Inflammatory macrophage treated with lipopolysaccharide for 4 hours (primary cell): ENCODE data around the gene DCUN1D3.
A peak's percentile ranks its signal among the peaks of the same experiment; 100 is the strongest.

Source experiments
- DNase-seq: peaks from one replicate; pipeline ENCODE4 v3.0.0-alpha.2; 2020

DCUN1D3 gene

DNA sequence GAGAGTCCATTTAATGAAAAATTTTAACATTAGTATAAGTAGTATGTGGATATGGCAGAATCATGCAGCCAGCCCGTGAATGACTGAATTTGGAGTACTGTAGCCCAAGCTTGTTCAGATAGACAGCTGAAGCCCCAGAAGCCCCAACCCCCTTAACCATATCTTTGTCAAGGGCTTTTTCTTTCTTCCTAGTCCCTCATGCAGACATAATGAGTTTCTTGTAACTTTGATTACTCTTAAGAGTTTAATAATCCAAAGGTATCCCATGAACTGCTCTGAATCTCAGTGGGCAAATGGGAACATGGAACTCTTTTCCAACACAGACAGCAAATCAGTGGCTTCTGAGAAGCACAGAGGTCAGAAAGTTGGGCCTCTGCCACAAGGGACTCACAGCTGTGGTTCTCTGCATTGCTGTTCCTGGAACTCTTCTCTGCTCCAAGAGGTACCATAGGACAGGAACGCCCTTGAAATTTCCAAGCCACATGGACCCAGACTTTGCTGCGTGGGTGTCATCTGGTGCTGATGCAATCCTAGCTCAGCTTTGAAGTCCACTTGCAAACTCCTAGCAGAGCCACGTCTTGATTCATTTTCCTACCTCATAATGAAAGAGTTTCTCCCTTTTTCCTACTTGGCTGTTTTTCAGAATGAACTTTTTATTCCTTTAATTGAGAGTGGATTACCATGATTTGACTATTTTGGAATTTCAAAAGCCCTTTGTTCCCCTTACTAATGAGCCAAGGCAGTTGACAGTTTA lies 18.5 kb upstream of the DCUN1D3 start:
- peak; percentile 78 for DNase-seq

DNA sequence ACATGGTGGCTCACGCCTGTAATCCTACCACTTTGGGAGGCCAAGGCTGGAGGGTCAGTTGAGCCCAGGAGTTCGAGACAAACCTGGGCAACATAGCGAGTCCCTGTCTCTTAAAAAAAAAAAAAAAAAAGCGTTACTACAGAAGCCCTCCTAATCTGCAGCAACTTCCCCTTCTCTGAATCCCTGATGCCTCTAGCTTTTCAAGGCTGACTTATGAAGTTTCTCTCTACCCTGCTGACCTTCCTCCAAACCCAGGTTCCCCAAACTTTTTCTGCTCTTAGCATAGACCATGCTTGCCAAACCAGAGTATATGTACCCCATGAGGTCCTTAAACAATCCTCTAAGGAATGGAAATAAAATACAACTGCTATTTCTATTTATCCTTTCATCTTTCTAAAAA lies 16.8 kb upstream of the DCUN1D3 start:
- DNase-seq, result peak; percentile 49

DNA sequence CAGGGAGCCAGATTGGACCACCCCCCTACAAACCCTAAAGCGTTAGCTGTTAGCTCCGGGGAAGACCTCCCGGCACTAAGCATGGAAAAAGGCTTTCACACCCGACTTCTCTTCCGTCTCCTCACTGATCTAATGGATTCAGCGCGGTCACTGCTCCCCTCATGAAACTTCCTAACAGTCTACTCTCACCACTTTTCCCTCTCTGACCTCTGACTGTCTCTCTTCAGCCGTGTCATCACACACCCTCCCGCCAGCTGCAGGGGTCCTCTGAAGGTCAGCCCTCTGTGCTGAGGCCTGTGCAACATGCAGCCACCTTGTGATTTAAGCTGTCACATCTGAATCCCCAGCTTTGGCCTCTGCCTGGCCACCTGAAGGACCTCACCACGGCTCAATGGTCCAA lies 16.1 kb upstream of the DCUN1D3 start:
- no peak for DNase-seq

DNA sequence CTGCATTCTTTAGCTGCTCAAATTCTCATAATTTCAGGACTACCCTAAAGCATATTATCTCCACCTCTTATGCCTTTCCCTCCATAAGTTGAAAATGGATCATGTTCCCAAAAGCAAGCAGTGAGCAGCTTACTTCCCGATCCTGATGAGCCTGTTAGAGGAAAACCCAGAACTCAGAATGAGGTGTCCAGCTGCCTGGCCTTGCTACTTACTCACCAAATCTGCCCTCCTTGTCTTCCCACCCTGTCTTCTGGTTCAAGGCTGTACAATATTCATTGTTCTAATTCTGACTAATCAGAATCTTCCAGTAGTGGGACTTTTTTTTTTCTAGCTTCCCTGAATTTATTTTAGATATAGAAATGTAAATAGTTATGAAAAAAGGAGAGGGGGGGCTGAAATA lies 11.2 kb upstream of the DCUN1D3 start:
- peak; percentile 69 for DNase-seq

DNA sequence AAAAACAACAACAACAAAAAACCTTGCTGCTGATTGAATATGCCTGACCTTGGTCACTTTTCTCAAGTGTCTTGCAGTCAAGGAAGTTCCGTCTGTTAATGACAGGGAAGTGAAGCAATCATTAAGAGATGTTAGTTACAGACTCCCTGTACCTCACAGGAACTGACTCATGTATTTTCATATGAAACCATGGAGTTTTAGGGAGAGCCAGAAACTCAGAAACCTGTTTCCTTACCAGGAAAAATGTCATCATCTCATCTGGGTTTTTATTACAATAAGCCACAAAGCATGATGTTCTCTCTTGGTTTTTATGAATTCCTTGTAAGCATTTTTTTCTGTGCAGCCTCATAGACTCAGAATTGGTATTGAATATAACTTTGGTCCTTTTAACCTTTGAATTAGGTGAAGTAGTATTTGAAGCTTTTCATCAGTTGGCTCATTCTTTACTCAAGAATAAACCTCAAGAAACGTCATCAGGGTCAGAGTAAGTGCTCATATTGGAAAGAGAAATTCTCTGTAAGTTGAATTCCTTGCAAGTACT lies 10.7 kb upstream of the DCUN1D3 start:
- DNase-seq, result peak; percentile 96

DNA sequence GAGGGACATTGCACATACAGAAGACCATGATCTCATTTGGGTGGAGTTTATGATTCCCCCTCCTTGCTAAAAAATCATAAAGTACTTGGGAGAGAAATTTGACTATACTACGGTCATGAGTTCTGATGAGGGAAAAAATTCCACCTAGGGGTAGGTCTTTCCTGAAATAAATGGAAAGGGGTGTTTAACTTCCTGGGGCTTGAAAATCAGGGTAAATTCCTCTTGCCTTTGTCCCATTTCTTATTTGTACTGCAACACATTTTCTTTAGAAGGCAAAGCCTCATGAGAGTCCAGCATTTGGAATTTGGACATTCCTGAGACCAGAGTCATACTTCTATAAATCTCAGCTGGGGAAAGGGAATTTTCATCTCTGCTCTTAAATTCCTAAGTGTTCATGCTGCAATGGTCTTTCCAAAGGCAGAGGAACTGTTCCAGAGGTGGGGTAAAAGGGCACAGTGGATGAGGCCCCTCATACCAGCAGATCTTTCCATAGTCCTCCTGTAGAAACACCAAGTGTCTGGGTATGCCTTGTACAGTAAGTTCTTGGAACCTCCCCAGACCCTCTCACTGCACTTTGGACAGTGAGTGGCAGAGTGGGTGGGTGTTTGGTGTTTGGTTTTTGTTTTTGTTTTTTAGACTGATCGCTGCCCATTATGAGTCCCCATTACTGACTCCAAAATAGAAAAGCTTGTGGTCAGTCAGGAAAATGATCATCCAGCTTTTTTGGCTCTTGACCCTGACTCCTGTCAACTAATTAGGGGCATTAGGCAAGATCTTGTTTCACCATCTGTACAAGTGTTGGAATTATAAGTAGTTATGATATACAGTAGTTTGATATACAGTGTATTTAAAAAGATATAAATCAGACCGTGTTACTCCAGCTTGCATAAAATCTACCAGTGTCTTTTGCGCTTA lies 6.4 kb upstream of the DCUN1D3 start:
- peak; percentile 81 for DNase-seq

DNA sequence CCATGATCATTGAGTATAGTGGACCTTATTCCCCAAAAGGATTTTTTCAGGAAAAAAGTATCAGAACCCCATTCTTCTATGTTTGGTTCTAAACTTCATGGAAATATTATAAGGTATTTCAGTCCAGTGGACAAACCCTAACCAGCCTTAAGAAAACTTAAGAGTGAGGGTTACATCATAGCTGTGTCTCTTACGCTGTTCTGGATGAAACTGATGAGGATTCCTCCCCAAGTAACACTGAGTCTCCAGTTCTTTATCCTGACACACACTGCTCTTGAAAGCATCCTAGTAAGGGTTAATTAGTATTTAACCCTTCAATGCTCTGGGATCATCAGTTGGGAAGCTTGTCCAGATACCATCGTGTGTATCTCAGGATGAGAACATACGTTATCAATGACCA lies 5.4 kb upstream of the DCUN1D3 start:
- peak; percentile 50 for DNase-seq

DNA sequence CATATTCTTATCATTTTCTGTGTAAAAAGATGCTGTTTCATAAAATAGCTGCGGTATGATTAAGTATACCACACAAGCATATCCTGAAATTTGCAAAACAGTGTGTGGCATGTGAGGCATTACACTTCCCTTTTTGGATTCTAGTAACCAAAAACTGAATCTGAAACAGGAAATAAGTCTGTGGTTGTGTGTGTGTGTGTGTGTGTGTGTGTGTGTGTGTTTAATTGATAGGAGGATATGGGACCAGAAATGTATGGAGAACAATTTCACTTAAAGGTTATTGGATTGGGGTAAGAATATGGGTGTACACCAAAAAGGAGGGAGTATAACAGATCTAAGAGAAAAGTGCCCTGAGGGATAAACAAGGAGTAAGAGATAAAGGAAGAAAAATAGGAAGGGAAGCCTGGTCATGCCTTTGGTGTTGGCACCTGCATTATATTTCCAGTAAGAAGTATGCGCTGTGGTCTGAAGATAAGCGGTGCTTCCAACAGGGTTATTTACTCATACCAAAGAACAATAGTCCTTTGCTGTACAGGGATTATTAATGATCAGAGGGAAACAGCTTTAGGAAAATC lies 4.4 kb upstream of the DCUN1D3 start:
- peak; percentile 95 for DNase-seq

DNA sequence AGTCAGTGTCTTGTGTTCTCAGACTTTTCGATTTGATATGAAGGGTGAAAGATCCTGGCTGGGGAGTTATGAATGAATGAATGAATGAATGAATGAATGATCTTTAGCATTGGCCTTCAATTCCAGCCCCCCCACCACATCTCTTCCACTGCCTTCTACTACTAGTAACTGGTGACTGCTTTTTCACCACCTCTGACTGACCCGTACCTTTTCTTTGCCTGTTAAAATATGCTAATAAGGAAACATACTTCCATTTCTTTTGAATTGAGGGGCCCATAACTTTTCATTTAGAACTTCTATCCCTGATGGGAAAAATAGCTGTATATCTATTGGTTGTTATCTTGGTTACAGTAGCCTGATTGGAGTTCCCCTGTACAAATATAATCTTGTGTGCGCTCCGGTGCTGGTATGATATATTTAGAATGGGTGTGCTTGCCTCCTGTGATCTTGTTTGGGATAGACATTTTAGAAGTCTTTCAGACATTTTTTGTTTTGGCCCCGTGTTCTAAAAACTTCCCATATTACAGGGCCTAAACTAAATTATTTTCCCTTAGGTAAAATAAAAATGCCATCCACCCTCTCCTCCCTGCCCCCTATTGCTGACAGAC lies 3.8 kb upstream of the DCUN1D3 start:
- no peak for DNase-seq

DNA sequence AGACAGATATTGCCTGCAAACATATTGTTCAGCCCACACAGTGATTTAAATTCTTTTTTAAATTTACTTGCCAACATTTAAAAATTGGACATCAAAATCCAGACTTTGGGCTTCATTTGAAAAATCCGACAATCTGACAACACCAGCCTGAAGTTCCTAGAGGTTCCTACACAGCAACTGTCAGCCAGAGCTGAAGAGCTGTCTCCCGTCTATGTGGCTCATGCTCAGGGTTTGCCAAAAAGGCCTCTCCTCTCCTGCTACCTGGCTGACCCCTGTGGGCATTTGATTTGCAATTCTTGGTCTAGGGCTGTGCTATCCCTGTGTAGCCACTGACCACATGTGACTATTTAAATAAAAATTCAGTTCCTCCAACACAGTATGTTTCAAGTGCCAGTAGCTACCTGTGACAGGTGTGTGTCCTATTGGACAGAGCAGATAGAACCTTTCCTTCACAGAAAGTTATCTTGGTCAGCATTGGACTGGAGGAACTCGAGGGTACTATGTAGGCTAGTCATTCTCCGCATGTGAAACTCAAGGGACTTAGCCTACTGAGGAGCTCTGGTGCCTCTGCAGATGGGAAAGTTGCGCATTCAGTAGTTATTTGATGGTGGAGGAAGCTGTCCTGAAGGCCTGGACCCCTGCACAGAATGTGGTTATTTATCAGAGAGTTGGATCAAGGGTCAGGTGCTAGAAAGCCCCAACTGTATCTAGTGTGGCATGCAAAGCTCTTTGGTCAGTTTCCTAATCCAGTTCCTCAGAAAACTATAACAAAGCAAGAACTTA lies 3.1 kb upstream of the DCUN1D3 start:
- DNase-seq, result peak; percentile 53

DNA sequence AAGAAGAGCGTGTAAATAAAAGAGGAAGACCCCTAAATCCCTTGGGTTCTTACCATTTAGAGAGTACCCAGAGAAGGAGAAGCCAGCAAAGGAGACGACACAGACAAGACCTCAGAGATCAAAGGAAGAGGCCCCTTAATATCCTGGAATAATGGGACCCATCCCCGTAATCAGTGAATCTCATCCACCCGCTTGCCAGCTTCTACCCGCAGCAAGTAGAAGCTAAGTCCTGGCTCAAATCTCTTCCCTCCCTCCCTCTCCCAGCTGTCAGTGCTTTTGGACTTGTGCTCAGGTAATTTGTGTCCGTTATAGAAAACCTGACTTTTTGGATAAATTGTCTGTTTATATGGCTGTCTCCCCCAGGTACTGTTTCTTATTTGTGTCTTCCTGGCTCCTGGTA lies 2.3 kb upstream of the DCUN1D3 start:
- no peak for DNase-seq

DNA sequence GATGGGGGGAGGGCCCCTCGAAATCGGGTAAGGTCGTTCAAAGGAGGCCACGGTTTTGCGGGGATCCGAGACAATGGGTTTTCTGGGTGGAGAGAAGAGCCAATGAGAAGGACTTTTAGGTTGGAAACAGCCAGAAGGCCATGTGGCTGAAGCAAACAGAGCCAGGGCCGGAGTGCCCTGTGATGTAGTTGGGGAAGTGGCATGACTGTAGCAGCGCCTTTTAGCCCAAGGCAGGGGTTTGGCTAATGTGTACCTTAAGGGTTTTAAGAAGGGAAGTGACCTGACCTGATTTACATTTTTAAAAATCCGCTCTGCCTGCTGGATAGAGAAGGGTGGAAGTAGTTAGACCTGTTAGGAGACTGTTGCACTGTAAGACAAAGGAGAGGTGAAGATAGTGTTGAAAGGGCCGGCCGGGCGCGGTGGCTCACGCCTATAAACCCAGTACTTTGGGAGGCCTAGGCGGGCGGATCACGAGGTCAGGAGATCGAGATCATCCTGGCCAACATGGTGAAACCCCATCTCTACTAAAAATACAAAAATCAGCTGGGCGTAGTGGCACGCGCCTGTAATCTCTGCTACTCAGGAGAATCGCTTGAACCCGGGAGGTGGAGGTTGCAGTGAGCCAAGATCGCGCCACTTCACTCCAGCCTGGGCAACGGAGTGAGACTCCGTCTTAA lies 1.4 kb upstream of the DCUN1D3 start:
- peak; percentile 75 for DNase-seq

DNA sequence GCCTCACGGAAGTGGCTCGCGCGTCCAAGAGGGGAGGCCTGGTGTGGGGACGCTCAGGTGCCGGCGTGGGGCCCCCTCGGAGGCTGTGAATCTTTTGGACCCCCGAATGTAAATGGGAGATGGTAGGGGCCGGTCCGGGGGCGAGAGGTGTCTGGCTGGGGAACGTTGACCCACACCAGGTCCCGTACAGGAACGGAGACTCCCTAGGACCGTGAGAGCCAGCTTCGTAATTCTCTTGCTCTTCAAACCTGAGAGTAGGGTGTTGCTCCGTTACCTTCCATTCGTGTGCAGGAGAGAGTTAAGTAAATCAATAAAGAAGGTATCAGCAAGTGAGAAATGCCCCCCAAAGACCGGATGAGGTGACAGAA lies 894 bp upstream of the DCUN1D3 start:
- no peak for DNase-seq

DNA sequence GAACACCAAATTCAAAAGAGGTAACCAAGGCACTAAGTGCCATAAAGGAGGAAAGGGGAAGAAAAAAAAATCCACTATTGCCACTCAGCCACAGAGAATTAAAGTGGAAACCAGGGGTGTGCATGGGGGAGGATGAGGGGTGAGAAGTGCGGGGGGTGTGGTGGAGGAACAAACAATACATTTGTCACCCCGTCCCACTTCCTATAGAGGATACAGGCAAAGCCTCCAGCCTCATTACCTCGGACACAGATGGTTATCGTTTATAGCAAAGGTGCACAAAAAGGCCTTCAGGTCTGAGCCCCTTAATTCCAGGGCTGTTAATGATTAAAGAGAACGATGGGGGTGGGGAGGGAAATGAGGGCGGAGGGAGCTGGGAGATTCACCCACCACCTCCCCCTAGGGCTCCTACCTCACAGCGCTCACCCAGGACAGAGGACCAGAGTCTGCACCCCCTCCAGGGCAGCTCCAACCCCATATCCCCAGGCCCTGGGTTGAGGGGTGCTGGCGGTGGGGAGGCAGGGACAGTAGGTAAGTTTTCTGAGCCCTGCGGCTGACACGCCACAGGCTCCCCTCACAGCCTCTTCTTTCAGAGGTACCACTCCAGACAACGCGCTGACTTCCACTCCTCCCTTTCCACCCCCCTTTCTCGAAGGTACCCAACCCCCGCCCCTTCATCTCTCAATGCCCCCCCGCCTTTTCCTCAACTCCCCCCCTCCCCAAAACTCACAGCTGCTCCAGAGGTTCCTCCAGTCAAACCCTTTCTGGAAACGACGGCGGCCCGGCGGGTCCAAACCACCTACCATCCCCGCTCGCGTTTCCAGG lies 470 bp downstream of the DCUN1D3 start:
- DNase-seq, result peak; percentile 65

DNA sequence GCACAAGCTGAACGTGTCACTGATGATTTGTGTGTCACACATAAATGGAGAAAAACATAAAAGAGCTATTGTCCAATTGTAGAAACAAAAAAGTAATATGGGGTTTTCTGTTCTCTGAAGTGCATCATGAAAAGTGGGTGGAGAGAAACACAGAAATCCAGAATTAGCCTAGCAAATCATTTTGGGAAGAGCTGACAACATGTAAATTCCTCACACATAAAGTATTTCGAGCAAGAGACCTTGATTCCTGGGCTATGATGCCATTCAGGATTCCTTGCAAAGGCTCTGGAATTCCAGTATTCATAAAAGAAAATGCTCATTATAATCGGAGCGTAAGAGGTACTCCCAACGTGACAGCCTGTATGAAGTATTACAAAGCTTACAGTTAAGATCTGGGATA lies 1.1 kb downstream of the DCUN1D3 start:
- DNase-seq, result no peak

DNA sequence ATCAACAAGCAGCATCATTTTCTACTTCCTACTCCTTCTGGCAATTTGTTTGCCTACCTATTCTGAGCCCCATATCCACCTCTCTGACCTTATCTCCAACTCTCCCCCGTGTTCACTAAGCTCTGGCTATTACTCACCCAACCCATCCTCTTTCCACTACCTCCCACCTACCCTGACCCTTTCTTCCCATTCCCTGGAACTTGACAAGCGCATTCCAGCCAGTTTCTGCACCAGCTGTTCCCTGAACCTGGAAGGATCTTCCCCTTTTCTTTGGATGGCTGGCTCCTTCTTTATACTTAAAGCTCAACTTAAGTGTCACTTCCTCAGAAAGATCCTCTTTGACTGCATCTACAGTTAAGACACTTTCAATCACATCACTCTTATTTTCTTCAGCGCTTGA lies 2.2 kb downstream of the DCUN1D3 start:
- peak; percentile 41 for DNase-seq

DNA sequence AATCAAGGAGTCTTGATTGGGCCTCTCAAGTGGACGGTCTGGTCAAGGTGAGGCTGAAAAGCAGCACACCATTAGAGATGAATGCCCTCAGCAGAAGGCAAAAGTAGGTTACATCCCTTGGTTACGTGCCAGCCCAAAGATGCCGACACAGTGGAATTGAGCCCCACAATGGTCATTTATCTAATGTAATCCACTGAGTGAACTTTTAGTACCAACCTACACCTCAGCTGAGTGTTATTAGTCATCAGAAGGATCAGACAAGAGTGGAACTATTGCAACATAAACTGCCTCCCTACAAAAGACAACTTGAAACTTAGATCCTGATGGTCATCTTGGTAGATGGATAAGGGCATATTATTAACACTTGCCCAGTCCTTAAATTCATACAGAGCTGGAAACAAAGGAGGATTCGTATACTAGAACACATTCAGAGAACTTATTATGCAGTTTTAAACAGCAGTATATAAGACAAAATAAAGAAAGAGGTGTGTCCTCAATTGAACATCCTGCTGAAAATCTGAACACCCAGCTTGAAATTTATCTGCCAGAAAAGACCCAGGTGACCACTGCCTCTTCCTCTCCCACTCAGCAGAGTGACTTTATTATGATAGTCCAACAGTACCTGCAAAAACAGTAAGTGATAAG lies 2.8 kb downstream of the DCUN1D3 start:
- peak; percentile 78 for DNase-seq

DNA sequence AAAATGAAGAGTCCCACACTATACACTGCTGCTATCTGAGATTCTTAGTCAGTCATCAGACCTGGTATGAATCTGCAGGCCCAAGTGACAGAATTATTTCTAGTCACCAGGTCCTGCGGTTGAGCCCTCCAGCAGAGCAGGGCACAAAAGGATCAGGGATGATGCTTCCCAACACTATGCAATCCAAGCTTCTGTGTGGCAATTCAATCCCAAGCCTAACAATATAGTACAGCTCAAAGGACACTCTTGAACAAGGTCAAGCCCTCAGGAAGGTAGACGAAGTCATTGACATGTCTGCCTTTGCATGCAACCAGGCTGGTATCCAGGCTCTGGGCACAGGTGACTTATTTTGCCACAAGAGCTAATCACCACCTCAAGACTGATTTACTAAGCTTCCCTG lies 5.8 kb downstream of the DCUN1D3 start:
- no peak for DNase-seq

DNA sequence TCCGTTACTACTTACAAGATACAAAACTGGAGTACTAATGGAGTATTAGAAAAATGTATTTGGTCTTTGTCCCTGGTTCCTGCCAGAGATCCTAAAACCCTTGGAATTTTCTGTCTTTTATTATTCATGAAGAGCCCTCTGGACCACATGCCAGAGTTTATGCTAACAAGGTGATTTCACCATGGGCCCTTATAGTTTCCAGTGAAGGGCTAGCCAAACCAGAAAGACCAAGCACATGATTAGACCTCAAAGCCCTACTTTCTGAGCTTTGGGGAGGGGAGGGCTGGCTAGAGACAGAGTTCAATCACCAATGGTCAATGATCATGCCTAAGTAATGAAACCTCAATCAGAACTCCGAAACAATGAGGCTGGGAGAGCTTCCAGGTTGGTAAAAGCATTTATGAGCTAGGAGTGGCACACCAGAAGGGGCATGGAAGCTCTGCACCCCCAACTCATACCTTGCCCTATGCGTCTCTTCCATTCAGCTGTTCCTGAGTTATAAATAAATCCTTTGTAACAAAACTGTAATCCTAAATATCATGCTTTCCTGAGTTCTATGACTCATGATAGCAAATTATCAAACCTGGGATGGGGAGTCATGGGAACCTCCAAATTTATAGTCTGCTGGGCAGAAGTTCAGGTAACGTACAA lies 10.4 kb downstream of the DCUN1D3 start:
- DNase-seq, result no peak

DNA sequence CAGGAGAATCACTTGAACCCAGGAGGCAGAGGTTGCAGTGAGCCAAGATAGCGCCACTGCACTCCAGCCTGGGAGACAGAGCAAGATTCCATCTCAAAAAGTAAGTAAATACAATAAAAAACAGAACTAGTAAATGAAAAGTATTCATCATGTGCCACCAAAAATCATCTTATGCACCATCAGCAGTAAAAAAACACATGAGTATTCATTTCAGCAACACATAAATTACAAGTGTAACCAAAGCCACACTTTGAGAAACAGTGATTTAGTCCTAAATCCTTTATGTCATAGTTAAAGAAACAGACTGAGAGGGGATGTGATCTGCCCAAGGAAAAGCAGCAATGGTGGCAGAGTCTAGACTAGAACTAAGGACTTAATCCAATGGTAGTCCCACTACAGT lies 13.0 kb downstream of the DCUN1D3 start:
- DNase-seq, result no peak
